Mucosa of descending colon (tissue), 3 donors: Measurements from ENCODE around the gene PLA2G4D. TPM values are rescaled to one million over a fixed set of nuclear protein-coding genes. Genes with fewer than 3 reads are reported as not detected.

Experiments
- ATAC-seq: fragments of 200-7000 bp; cut with Tn5 transposase; one replicate; pipeline ENCODE4 v1.9.1; 2020; ENCODE audit warnings: mild to moderate bottlenecking, moderate library complexity
- DNase-seq, 3 donors: peaks; one replicate each; pipeline ENCODE4 v3.0.0-alpha.2; 2020
- H3K36me3 ChIP-seq: fragments of 200-600 bp; one replicate; pipeline ENCODE4 v1.8.0; 2021; ENCODE audit warnings: low read depth, mild to moderate bottlenecking
- H3K4me1 ChIP-seq: fragments of 200-600 bp; one replicate; pipeline ENCODE4 v1.8.0; 2021; ENCODE audit warnings: low read depth, mild to moderate bottlenecking
- H3K4me3 ChIP-seq: fragments of 200-600 bp; one replicate; pipeline ENCODE4 v1.8.0; 2021; ENCODE audit warnings: mild to moderate bottlenecking
- H3K9me3 ChIP-seq: fragments of 200-600 bp; one replicate; pipeline ENCODE4 v1.8.0; 2021; ENCODE audit warnings: mild to moderate bottlenecking
- CTCF ChIP-seq: fragments of 200-600 bp; IDR thresholded peaks from one replicate; pipeline ENCODE4 v1.8.0; 2022; ENCODE audit warnings: antibody characterized with exemption, mild to moderate bottlenecking
- intact Hi-C, 2 donors: fragments of 100-400 bp; cut with DNase I in 1 of 2; cut with micrococcal nuclease in 1 of 2; formaldehyde crosslinking; loops; one replicate each; pipeline versions ENCODE4 v1.11.0 to v1.11.1; 2022; cut with DNase I, micrococcal nuclease
- total RNA-seq, 3 donors: library from RNA; stranded (reverse); fragmentation: NEBNext Ultra II Directional in 2 of 3; extraction: Animal tissue kit (Norgen Biotek cat#: 25700) in 2 of 3; gene quantifications; one replicate each; pipeline versions ENCODE4 v1.2.1 to v1.2.4, GENCODE V29; 2021 to 2023
- donor health status: DM: no; HTN: no; CAD: no; lungs with moderate emphysema.
- donor health status: DM: no; HTN: no; CAD: no.
- donor health status: DM: no; HTN: yes; CAD: no.

PLA2G4D gene
- total RNA-seq, 3 donors from 2014 or later, result 0.35 to 0.51 (median 0.49) TPM

- Histone ChIP-seq H3K4me3 (no peak overlapping the region), H3K9me3 (no peaks in the 10 kb centered on the region), H3K4me1 (peaks cover 8% of the 10 kb centered on the region), H3K36me3 (no peaks in the 10 kb centered on the region)
- DNase-seq, result no peak
- intact Hi-C loops, result loop anchor here (5.0 to 10.0 kb wide), 2 partner anchors 97 to 315 kb away; no protein-coding TSS in a partner anchor
- no peak for TF ChIP-seq CTCF
- no peak for ATAC-seq
These were observed 12.2 kb downstream of the PLA2G4D start for GRCh38 chr15:42082141-42082540.

GRCh38 chr15:42080919-42081830 lies 13.2 kb downstream of the PLA2G4D start:
- no peak for DNase-seq
- no peak overlapping the region for H3K4me3 ChIP-seq
- no peaks in the 10 kb centered on the region for H3K36me3 ChIP-seq
- peaks cover 8% of the 10 kb centered on the region for H3K4me1 ChIP-seq
- intact Hi-C loops, result loop anchor here (5.0 to 10.0 kb wide), 2 partner anchors 96 to 316 kb away; no protein-coding TSS in a partner anchor
- no peaks in the 10 kb centered on the region for H3K9me3 ChIP-seq
- ATAC-seq, result no peak
- no peak for TF ChIP-seq CTCF

GRCh38 chr15:42080186-42080918 lies 14.0 kb downstream of the PLA2G4D start:
- no peak for TF ChIP-seq CTCF
- H3K36me3 ChIP-seq, result no peaks in the 10 kb centered on the region
- H3K4me3 ChIP-seq, result no peak overlapping the region
- no peaks in the 10 kb centered on the region for H3K9me3 ChIP-seq
- intact Hi-C loops, result loop anchor here (5.0 to 10.0 kb wide), 2 partner anchors 96 to 317 kb away; no protein-coding TSS in a partner anchor
- DNase-seq (no peak), ATAC-seq (no peak)
- peaks cover 8% of the 10 kb centered on the region for H3K4me1 ChIP-seq

DNA sequence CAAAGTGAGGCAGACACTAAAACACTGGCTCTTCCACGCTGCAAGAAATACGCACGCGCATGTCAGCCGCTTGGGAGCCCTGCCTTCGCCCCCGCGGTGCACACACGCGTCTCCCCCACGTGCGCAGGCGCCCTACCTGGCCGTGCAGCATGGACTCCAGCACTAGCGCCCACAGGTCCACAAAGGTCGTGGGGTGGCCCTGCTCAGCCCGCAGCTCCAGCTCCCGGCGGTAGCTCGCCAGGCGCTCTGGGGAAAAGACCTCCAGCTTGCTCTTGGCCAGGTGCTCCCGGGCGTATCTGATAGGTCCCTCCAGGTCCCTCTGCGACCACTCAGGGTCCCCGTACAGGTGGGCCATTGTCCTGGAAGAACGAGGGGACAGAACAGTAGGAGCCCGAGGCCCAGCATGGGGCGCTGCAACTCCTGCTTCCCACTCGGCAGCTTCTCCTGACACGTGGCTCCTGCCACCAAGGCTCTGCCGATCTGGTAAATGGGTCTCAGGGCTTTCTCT lies 14.9 kb downstream of the PLA2G4D start:
- Histone ChIP-seq H3K36me3 (no peaks in the 10 kb centered on the region), H3K9me3 (no peaks in the 10 kb centered on the region), H3K4me3 (no peak overlapping the region), H3K4me1 (peaks cover 8% of the 10 kb centered on the region)
- TF ChIP-seq CTCF, result no peak
- DNase-seq (no peak), ATAC-seq (no peak)
- intact Hi-C loops, result no loop called here

- ATAC-seq, result no peak
- Histone ChIP-seq H3K9me3 (no peaks in the 10 kb centered on the region), H3K36me3 (no peaks in the 10 kb centered on the region), H3K4me3 (no peak overlapping the region), H3K4me1 (peaks cover 3% of the 10 kb centered on the region)
- no peak for TF ChIP-seq CTCF
- DNase-seq, result no peak
- intact Hi-C loops, result no loop called here
These were observed 15.5 kb downstream of the PLA2G4D start for GRCh38 chr15:42078903-42079302.
